Stimulated activated CD8-positive, alpha-beta memory T cell treated with anti-CD3 and anti-CD28 coated beads, Interleukin-12 subunit alpha, Interleukin-12 subunit beta, amount 100 ng/mL, for 24 hours (primary cell): ENCODE results near the gene METRN.

Experiments used
- DNase-seq: peaks from one replicate; pipeline ENCODE4 v3.0.0-alpha.2; 2020; ENCODE audit errors: extremely low read depth

METRN gene

GRCh38 chr16:723695-724094 is 8.8 kb downstream of the METRN start:
- DNase-seq: no peak

- no peak for DNase-seq
These were observed 9.5 kb downstream of the METRN start for GRCh38 chr16:724188-725040.

DNA sequence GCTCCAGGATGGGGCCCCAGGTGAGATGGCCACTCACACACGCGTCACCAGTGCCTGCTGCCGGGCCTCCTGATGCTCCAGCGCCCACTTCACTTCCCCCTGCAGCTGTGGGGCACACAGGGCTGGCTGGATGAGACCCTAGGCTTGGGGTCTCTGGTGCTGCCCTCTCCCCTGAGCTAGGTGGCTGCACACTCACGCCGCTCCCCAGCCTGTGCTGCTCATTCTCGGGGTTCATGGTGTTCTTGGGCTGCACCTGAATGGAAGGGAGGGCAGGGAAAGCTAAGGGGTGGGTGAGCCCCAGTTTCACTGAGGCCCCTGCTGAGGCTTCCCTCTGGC is 10.1 kb downstream of the METRN start:
- no peak for DNase-seq

- DNase-seq: no peak
These were observed 10.7 kb downstream of the METRN start for GRCh38 chr16:725463-726187.

DNA sequence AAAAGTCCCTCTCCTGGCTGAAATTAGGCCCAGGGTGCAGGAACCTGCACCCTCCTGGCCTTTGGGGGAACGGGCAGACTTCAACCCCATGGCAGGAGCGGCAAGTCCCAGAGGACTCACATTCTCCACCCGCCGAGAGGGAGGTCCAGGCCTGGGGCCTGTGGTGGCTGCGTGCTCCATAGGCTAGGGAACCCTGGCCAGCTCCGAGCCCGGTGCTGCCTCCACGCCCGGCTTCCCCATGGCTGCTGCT is 11.2 kb downstream of the METRN start:
- DNase-seq: no peak

DNA sequence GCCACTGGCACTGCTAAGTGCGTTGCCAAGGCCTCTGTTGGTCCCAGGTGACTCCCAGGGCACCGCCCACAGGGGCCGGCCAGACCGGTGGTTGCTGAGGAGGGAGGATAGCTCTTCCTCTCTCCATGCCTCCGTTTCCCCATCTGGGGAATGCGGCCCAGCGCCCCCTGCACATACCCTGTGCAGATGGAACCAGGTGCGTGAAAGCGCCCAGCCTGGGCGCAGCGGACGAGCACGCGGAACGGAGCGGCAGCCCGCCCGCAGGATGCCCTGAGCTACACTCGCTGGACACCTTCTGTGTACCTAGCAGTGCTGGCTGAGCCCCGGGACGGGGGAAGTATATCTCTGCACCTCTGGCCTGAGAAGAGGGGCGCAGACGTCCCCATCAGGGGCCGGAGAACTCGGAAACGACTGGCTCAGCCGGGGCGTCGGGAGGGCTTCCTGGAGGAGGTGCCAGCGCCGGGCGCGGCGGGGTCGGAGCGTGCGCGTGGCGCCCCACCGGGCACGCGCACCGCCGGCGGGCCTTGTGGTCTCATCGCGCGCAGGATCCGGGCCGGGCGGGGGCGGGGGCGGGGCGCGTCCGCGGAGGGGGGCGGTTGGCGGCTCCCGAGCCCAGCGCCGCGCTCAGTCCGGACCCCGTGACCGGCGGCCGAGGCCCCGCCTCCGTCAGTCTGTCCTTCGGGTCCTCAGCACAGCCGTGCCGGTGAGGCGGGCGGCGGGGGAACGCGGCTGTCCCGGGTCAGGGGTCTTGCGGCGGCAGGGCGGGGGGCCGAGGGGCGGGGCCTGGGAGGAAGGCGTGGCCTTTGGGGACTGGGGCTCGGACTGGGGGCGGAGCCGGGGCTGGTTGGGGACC is 11.7 kb downstream of the METRN start, which contains the start of the genes CCDC78 and HAGHL:
Gene CCDC78, minus strand, starts transcription at position 6 of the 853 bp plus-strand sequence. CDS start 76 bp downstream, outside the sequence.
Gene HAGHL, plus strand, starts transcription at position 669 of the 853 bp plus-strand sequence. CDS start 404 bp downstream, outside the sequence.
- DNase-seq: no peak

GRCh38 chr16:727291-727977 is 12.5 kb downstream of the METRN start:
- no peak for DNase-seq

- DNase-seq: no peak
These were observed 13.4 kb downstream of the METRN start for GRCh38 chr16:728131-728889.

DNA sequence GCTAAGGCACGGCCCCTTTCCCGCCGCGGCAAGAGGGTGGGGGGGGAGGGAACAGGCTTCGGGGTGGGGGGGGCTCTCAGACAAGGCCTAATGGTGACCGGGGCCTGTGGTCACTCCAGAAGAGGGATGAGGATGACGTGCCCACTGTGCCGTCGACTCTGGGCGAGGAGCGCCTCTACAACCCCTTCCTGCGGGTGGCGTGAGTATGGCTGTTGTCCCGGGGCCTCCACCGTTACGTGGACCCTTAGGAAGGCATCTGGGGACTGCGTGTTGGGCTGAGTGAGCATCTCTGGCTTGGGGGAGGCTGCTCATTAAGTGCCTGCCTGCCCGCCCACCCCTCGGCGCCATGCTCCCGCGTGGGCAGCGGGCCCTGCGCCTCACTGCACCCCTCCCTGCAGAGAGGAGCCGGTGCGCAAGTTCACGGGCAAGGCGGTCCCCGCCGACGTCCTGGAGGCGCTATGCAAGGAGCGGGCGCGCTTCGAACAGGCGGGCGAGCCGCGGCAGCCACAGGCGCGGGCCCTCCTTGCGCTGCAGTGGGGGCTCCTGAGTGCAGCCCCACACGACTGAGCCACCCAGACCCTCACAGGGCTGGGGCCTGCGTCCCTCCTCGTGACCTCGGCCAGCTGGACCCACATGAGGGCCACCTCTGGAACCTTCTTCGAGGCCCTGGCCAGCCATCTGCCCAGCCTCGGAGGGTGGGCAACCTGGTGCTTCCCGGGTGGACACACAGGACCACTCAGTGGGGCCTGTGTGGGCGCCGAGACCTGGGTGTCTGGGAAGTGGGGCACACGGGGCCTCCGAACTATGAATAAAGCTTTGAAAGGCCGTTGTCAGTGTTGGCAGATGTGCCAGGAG is 14.2 kb downstream of the METRN start:
- DNase-seq: no peak

DNA sequence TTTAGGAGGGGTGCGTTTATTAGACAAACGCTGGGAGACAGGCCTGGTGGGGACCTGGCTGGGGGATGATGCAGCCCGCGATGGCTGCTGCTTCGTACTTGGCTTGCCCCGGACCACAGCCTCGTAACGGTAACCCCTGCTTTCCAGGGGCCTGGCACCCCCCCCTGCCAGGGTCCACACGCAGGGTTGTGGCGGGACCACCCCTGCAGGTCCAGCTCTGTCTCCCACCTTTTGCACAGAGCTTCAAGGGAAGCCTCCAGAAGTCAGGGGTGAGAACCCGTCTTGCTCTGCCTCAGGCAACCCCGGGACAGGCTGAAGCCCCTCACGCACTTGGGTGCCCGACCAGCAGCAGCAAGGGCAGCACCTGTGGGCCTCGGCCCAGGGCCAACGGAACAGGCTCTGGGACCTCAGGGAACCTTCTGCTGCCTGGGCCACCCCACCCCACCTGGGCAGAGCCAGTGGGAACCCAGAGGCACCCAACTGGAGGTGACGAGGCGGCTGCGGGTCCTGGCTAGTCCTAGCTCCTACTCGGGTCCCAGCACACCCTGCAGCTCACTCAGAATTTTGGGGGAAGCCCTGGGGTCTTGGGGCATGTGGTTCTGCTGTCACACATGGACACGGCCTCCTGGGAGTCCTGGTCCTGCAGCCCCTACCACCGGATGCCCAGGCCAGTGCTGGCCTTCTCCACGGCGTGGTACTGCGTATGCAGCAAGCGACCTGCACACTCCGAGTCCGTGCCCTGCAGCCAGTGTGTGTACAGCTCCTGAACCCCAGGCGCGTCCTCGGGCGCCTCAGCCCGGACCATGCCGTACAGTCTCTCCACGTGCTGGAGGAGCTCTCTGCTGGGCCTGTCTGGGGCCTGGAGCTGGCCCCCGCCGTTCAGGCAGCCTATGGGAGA is 15.1 kb downstream of the METRN start:
- DNase-seq: no peak

DNA sequence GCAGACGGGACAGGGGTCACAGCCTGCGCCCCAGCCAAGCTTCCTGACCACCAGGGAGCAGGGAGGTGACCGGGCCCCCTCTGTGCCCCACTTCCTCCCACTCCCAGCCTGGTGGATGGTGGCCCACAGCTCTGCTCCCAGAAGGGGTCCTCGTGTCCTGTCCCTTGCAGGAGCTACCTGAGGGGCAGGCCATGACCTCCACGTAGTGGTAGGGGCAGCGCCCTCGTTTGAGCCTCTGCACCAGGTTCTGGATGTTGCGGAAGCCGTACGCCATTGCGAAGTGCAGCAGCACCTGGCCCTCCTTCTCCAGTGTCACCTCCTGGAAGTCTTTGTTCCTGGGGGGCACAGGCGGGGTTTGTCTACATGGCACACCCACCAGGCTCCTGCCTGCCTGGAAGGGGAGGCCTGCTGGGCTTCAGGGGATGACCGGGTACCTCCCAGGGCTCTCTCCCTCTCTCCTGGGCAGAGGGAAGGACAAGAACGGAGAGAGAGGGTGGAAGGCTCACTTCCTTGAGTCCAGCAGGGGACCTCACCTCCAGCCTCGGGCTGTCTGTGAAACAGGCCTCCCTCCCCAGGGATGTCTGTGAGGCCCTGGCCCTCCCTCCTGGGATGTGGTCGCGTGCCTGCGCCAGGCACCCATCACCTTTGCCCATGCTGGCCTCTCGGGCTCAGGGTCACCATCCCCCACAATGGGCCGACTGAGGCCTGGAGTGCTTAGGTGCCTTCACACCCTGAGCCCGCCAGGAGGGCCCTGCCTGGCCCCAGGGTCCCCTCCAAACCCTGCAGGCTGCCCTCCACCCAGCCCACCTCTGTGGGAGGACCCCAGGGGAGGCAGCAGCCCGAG is 16.0 kb downstream of the METRN start:
- DNase-seq: no peak

GRCh38 chr16:732332-732731 is 17.4 kb downstream of the METRN start:
- no peak for DNase-seq

- no peak for DNase-seq
These were observed 18.0 kb downstream of the METRN start for GRCh38 chr16:732936-733335.

DNA sequence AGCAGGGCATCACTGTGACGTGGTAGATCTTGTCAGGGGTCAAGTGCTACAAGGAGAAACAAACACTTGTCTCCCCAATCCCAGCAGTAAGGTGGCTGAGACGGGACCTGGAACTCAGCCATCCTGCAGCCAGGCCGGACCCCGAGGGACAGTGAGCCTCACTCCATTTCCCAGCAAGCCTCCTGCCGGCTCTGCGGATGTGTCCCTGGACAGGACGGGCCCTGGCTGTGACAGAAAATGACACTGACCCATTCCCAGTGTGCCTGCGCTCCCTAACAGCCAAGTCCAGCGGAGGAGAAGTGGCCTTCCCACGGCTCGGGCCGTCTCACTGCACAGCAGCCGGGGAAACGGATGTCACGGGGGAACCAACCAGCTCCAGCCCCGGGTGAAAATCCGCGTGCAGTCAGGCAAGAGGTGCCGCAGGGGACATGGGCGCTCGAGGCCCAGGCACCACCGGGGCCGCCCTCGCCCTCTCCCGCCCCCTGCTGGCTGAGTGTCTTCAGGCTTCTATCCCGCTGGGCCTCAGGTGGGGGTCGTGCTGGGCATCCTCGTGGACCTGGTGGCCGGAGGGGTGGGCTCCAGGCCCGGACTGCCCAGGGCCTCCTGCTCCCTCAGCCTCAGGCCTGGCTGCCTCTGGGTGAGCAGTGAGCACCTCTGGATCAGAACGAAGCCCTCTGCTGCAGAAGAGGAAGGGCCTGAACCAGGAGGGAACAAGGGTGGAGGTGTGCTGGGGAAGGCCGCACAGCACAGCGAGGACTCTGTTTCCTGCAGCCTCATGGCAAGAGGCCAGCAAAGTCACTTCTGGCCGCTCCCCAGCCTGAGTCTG is 18.7 kb downstream of the METRN start:
- no peak for DNase-seq

GRCh38 chr16:734208-734980 is 19.5 kb downstream of the METRN start:
- DNase-seq: no peak
